T-helper 1 cell treated with Interleukin-12 subunit alpha and Interleukin-12 subunit beta and Interleukin-4 antibody, amounts not matched to agents 30 ng/mL and 1 ng/mL, for 36 hours (primary cell): Measurements from ENCODE around the gene MLH3. TPM values are rescaled to one million over a fixed set of nuclear protein-coding genes. Genes with fewer than 3 reads are reported as not detected.

Experiments
- intact Hi-C: fragments of 100-400 bp; cut with micrococcal nuclease; formaldehyde crosslinking; loops from one replicate; pipeline ENCODE4 v1.15.1; 2024
- total RNA-seq: library from RNA; stranded (reverse); gene quantifications from 2 replicates; pipeline ENCODE4 v1.2.3, GENCODE V29; 2022

MLH3 gene
- total RNA-seq, 1 donor from 2014 or later = 20.2 TPM

- intact Hi-C loops = loop anchor here (2.0 kb wide), 2 partner anchors 59 to 593 kb away; partner anchors contain the start of genes ERG28, NEK9 and TTLL5
Measured at GRCh38 chr14:75067765-75068164, 16.5 kb upstream of the MLH3 start.

- intact Hi-C loops = no loop called here
Measured at GRCh38 chr14:75067212-75067611, 15.9 kb upstream of the MLH3 start.

GRCh38 chr14:75066691-75067090 is 15.4 kb upstream of the MLH3 start:
- intact Hi-C loops = no loop called here

GRCh38 chr14:75064205-75064567 is 12.9 kb upstream of the MLH3 start:
- intact Hi-C loops = loop anchor here (1.0 to 5.0 kb wide), 5 partner anchors 62 to 352 kb away; partner anchors contain the start of genes AREL1, DLST, EIF2B2 and FCF1

- intact Hi-C loops = loop anchor here (1.0 to 5.0 kb wide), 6 partner anchors 12 to 351 kb away; partner anchors contain the start of genes AREL1, DLST, EIF2B2 and FCF1
Measured at GRCh38 chr14:75063491-75064204, 12.4 kb upstream of the MLH3 start, which contains the start of gene ACYP1. Gene ACYP1, minus strand, starts transcription at chr14:75064024. Its CDS starts 471 bp downstream, at chr14:75063553.

GRCh38 chr14:75063013-75063412 is 11.7 kb upstream of the MLH3 start:
- intact Hi-C loops = loop anchor here (1.0 to 5.0 kb wide), 4 partner anchors 12 to 351 kb away; partner anchors contain the start of genes AREL1, DLST, FCF1 and MLH3

- intact Hi-C loops = loop anchor here (5.0 kb wide), 3 partner anchors 178 to 348 kb away; partner anchors contain the start of genes AREL1, DLST, FCF1 and YLPM1
Measured at GRCh38 chr14:75060420-75060819, 9.2 kb upstream of the MLH3 start.

GRCh38 chr14:75059642-75060041 is 8.4 kb upstream of the MLH3 start:
- intact Hi-C loops = loop anchor here (5.0 kb wide), 3 partner anchors 177 to 347 kb away; partner anchors contain the start of genes AREL1, DLST, FCF1 and YLPM1

GRCh38 chr14:75054421-75054820 is 3.2 kb upstream of the MLH3 start:
- intact Hi-C loops = loop anchor here (5.0 kb wide), 1 partner anchor 123 kb away; the partner anchor contains the start of gene TMED10

- intact Hi-C loops = loop anchor here (5.0 kb wide), 1 partner anchor 124 kb away; the partner anchor contains the start of gene TMED10
Measured at GRCh38 chr14:75053396-75054291, 2.4 kb upstream of the MLH3 start.

GRCh38 chr14:75051556-75051899 is 261 bp upstream of the MLH3 start:
- intact Hi-C loops = loop anchor here (1.0 to 5.0 kb wide), 3 partner anchors 12 to 126 kb away; partner anchors contain the start of genes EIF2B2 and TMED10

- intact Hi-C loops = loop anchor here (5.0 kb wide), 2 partner anchors 107 to 128 kb away; partner anchors contain the start of gene TMED10
Measured at GRCh38 chr14:75049731-75050201, 1.5 kb downstream of the MLH3 start.

GRCh38 chr14:75049136-75049535 is 2.1 kb downstream of the MLH3 start:
- intact Hi-C loops = loop anchor here (5.0 kb wide), 1 partner anchor 107 kb away; no protein-coding TSS in a partner anchor

- intact Hi-C loops = loop anchor here (5.0 kb wide), 1 partner anchor 106 kb away; no protein-coding TSS in a partner anchor
Measured at GRCh38 chr14:75048101-75048500, 3.2 kb downstream of the MLH3 start.

- intact Hi-C loops = loop anchor here (5.0 kb wide), 1 partner anchor 105 kb away; no protein-coding TSS in a partner anchor
Measured at GRCh38 chr14:75047506-75047905, 3.8 kb downstream of the MLH3 start.

GRCh38 chr14:75046899-75047298 is 4.4 kb downstream of the MLH3 start:
- intact Hi-C loops = loop anchor here (5.0 kb wide), 1 partner anchor 105 kb away; no protein-coding TSS in a partner anchor

GRCh38 chr14:75046275-75046674 is 5.0 kb downstream of the MLH3 start:
- intact Hi-C loops = loop anchor here (5.0 kb wide), 1 partner anchor 104 kb away; no protein-coding TSS in a partner anchor

- intact Hi-C loops = loop anchor here (5.0 kb wide), 1 partner anchor 102 kb away; no protein-coding TSS in a partner anchor
Measured at GRCh38 chr14:75044752-75045151, 6.5 kb downstream of the MLH3 start.

GRCh38 chr14:75044322-75044721 is 6.9 kb downstream of the MLH3 start:
- intact Hi-C loops = no loop called here

- intact Hi-C loops = no loop called here
Measured at GRCh38 chr14:75042035-75042434, 9.2 kb downstream of the MLH3 start.

GRCh38 chr14:75041613-75042012 is 9.7 kb downstream of the MLH3 start:
- intact Hi-C loops = no loop called here
